GM12872 (cell line): ENCODE results near the gene MAP7D1.

Experiments
- CTCF ChIP-seq: IDR thresholded peaks from 3 replicates; pipeline ENCODE4 v1.5.1; 2011; ENCODE audit warnings: low read depth, mild to moderate bottlenecking, low read length, moderate library complexity; ENCODE audit not compliant: insufficient read depth

The MAP7D1 gene

GRCh38 chr1:36155408-36156328 lies at the start of gene MAP7D1:
Gene MAP7D1, plus strand, starts transcription at chr1:36156160. Its CDS starts 258 bp downstream, at chr1:36156418.
- TF ChIP-seq CTCF: no peak

- TF ChIP-seq CTCF: no peak
Observed at GRCh38 chr1:36106269-36106668, 49.7 kb upstream of the MAP7D1 start.

- TF ChIP-seq CTCF: no peak
Observed at GRCh38 chr1:36107394-36107793, 48.6 kb upstream of the MAP7D1 start.

GRCh38 chr1:36108314-36108713 lies 47.6 kb upstream of the MAP7D1 start:
- no peak for TF ChIP-seq CTCF

GRCh38 chr1:36109041-36109679 lies 46.8 kb upstream of the MAP7D1 start:
- TF ChIP-seq CTCF: no peak

- TF ChIP-seq CTCF: no peak
Observed at GRCh38 chr1:36111151-36111550, 44.8 kb upstream of the MAP7D1 start.

GRCh38 chr1:36112823-36113222 lies 43.1 kb upstream of the MAP7D1 start:
- no peak for TF ChIP-seq CTCF
